IPS DF 4.7 (cell line): ENCODE measurements around the gene GLRX.
"Not testable (repeated sequence)": the region's sequence is repeated elsewhere in the genome, so short reads cannot be mapped to it uniquely, and the experiment has no call there.

Experiments
- DNase-seq: peaks from one replicate; pipeline ENCODE4 v3.0.0-alpha.2; 2013; ENCODE audit warnings: low spot score; ENCODE audit errors: extremely low read depth

GLRX gene

DNA sequence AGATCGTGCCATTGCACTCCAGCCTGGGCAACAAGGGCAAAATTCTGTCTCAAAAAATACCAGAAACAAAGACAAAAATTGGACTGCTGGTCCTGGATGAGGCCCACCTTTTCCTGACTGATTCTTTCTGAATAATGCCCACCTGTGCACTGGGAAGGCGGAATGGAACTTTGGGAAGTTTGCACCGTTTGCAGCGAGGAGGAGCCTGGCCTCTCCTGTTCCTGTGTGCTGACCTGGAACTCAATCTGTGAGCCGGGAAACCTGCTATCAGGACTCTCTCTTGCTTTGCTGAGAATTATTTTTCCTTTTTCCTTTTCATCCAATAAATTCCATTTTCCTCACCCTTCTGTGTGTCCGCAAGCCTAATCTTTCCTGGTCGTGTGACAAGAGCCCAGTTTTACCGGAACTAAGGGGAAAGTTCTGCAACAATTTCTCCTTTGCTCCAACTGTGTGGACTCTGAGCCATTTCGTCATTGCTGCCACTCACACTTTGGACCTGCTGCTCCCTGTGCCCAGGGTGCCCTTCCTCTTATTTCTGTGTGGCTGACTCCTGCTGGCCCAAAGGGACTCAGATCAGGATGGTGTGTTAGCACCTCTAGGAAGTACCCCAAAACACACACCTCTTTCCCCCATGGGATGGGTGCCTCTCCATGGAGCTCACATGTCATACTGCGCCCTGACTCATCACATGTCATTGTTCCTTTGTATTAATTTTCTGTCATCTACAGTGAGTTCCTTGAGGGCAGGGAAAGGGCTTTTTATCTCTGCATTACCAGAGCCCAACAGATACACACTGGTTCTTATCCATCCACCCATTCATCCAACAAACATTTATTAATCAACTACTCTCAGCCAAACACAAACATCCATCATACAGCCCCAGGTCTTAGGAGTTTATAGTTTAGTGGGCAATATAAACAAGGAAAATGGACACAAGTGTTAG is 4.7 kb upstream of the GLRX start:
- no peak for DNase-seq

DNA sequence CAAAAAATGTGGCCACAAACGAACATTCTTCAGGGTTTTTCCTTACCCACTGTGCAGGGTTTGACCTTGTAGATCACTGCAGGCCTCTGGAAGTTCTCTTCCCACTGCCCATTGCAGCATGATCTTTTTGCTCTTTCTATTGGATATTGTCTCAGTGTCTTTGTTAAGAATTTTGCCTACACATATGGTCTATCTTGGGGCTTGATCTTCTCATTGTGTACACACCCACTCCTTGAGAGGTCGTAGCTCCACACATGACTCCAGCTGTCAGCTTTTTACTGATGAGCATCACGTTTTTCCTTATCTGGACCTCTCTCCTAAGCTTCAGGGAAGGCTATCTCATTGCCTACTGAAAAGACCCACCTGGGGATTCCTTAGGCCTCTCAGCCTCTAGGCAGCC is 3.0 kb upstream of the GLRX start:
- DNase-seq, result no peak

DNA sequence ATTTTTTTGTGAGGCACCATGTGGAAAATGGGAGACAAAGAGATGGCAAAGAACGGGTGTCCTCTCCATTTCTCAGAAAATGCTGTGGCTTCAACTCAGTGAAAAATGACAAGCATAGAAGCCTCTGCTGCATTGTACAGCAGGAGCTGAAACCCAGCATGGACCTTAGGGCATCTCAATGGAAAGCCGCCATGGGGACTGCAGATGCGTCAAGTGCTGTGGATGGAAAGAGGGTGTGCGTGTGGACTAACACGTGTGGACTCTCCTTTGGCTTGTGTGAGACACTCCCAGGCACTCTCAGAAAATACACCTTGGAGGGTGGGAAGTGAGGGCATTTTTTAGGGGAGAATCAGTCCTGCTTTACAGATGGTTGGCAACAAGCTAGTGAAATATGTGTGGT is 2.2 kb upstream of the GLRX start:
- no peak for DNase-seq

DNA sequence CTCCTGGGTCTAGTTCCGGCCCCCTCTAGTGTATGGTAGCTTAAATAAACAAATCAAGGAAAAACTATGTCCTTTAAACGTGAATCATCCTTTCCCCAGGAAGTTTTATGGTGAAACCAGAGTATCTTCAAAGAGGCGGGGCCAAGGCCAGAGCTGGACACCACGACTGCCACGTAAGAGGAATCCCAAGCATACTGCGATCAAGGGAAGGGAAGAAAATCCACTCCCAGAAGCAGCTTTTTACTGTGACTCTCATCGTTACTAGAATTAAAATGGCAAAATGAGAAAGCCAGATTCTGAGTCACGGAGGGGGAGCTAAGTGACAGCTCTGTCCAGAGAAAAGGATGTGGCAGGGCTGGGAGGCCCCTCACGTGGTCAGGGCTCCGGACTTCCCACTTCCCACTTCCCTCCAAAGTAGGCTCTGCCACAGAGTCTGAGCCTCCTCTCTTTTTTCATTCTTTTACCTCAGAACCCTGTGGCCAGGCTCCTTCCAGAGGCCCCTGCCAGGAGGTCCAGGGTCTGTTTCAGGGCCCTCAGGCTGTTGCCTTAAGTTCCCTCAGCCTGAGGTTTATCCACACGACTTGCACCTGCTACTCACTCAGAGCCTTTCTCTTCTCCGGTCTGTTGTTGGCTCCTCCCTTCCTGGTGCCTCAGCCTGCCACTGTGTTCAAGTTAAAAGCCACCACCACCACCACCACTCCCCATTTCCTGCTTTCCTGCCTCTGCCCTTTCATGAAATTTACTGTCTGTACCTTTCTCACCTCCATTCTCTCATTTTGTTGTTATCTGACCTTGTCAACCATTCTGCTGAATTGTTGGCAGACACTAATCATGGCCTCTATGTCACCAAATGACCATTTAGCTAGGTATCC is 1.4 kb upstream of the GLRX start:
- no peak for DNase-seq

DNA sequence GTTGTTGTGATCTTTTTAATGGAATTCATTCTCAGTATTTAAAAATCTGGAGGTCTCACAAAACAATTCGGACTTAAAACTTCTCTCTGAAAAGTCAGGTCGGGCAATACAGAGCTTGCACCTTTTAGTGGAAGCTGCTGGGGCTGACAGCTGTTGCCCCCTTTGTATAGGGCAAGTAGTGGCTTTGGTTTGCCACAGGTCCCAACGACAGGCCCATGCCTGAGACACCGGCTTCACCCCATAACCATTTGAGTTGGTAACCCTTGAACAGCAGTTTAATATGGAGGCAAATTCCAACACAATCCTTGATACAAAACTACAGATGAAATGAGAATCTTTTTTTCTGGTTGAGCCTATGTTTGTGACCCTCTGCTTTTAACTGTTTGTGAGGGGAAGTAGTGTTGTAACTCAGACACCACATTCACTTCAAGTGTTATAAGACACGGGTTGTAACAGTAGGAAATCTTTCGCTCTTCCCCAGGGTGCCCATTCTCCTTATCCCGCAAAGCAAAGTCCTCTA is 752 bp upstream of the GLRX start:
- DNase-seq, result no peak

DNA sequence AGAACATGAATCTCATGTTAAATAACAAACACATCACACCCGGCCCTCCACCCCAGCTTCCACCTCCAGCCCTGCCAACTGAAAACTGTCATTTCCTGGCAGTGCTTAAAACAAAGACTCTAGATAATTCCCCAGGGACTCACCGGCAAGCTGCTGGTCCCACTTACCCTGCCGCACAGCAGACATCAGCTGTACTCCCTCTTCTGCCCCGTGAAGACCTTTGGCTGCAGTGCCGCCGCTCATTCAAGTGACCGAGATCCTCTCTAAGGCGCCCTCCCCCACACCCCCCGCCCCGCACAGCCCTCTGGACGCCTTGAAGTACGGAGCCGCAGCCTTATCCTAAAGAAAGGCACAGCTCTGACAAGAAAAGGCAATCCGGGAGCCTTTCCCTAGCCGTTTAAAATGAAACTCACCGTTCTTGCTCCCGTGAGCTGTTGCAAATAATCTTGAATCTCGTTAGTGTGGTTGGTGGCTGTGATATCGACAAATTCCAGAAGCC is 434 bp downstream of the GLRX start:
- DNase-seq, result no peak

DNA sequence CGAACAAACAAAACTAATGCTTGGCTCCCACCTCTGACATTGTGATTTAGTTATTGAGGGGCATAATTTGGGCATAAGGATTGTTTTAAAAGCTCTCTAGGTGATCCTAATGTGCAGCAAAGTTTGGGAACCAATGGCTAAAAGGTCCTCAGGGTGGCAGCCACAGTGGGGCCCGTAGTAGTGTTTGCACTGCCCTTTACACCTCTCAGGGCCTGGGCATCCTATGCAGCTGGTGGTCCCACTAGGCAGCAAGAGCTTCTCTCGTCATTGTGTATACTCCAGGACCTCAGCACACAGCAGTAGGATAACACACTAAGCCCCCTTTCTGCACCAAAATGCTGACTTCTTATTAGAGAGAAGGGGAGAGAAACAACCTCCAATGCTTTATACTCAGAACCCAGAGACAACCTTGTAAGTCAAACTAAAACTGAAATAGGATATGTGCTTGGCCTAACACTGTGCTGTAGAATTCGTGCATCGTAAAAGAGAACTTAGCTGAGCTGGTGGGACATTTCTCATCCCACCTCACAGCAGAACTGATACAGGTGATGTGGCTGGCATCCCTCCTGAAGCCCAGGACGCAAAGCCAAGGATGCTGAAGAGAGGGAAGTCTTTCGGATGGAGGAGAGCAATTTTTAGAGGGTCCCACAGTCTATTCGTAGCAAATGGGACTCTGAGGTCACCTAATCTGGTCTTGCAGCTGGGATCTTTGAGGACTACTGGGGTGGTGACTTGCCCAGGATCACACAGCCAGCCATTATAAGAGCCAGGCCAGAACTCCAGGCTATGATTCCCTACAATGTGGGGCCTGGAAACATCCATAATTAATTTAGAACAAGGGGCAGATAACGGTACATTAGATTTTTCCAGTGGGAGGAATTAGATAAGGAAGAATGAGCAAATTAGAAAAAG is 1.2 kb downstream of the GLRX start:
- DNase-seq, result no peak

DNA sequence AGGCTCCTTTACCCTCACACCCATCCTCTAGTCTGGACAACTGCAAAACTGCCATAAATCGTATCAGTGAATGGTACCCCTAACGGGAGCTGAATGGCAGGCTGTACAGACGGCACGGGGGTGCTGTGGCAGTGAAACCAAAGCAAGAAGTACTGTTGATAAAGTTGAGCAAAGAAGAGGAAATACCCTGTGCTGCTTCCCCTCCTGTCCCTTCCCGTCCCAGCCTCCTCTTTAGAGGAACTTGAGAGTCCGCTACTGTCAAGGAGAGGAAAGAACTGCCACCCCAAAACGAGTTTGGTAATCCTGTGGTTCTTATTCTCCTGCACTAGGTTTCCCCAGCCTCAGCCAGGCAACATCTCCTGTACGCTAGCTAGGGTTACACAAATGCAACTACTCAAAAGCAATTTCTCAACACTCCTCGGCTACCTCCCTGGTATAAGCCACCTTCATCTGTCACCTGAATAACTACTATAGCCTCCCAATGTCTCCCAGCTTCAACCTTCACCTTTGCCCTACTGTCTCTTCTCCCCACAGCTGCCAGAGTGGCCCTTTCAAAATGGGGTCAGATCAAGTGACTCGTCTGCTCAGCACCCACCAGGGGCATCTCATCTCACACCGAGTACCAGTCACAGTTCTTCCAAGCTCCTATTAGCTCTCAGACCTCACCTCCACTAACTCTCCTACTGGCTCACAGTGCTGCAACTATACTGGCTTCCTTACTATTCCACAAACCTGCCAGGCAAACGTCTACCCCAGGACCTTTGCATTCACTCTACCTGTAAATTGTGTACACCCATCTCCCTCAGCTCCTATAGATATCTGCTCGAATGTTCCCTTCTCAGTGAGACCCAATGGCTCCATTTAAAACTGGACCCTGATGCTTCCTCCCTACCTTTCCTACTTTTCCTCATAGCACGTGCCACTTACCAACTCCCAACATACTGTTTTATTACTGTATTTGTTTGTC is 4.1 kb downstream of the GLRX start:
- DNase-seq, result no peak

DNA sequence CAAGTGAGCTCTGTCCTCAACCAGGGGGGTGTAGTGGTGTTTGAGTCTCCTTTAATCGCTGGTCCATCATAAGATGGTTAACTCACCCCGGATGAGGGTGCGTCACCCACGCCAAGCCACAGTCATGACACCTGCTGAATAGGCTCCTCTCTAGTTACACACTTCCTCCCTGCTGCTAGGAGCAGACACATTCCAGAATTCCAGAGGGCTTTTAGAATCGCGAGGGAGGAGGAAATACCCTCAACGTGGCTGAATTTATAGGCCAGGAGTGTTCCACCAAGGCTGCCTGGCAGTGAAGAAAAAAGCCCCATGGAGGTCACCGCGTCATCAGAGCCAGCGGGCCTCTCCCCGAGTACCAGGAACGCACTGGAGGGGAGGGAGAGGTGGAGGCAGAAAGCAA is 5.1 kb downstream of the GLRX start:
- no peak for DNase-seq

DNA sequence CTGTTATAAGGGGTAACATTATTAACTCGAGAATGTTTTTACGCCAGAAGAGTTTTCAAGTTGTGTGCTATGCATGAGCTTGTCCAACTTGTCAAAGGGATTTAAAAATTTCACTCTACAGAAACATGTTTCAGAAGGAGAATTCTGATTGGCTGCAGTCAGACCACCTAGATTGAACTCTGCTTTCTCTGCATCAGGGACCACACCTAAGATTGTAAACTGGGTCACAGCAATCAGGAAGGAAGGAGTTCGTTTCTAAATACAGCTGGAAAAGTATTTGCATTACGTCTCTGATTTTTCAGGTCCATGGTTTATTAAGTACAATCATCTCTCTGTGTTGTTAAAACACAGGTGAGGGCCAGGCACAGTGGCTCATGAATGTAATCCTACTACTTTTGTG is 5.8 kb downstream of the GLRX start:
- no peak for DNase-seq

DNA sequence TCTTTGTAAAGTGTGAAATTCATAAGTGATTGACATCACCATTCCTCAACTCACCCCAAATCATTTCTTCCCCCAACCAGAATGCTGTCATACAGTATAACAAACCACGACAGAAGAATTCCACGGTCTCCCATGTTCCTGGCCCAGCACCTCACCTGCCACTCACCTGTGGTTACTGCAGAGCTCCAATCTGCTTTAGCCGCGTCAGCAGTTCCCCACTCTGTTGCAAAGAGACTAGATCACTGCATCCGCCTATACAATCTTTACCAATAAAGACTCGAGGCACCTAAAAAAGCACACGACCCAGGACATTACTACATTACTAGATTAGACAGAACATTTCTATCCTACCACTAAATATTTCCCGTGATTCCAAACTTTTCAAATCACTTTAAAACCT is 6.2 kb downstream of the GLRX start:
- DNase-seq, result no peak

DNA sequence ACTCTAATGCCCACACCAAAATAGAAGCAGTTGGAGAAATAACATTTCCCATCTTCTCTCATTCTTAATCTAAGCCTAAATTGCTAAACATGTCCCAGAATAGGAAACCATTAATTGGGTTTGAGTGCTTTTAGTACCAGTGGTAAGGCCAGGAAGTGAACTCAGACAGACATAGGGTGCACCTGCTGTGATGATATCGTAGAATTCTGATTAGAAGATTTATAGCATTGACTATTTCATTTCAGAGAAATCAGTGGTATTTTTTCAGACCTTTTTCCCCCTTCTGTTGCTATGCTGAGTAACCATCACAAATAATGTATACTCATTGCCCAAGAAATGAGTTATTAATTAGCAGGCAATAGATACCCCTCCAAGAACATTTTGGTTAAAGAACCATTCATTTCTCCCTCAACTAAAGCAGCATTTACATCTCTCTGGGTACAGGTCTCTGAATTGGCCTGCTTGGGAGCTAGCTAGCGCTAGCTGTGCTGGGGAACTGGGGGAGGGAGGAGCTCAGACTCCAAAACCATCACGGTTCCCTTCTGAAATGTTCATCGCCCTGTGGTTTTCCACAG is 7.3 kb downstream of the GLRX start:
- no peak for DNase-seq

DNA sequence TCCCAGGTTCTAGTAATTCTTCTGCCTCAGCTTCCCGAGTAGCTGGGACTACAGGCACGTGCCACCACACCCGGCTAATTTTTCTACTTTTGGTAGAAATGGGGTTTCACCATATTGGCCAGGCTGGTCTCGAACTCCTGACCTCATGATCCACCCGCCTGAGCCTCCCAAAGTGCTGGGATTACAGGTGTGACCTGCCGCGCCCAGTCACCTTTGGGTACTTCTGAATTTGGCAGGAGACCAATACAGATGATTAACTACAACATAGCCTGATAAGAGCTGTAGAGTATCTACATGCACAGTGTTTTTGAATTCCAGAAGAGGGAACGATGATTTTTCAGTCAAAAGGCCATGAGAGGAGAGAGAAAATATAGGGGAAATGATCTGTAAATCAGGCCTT is 9.5 kb downstream of the GLRX start:
- not testable (repeated sequence) for DNase-seq

DNA sequence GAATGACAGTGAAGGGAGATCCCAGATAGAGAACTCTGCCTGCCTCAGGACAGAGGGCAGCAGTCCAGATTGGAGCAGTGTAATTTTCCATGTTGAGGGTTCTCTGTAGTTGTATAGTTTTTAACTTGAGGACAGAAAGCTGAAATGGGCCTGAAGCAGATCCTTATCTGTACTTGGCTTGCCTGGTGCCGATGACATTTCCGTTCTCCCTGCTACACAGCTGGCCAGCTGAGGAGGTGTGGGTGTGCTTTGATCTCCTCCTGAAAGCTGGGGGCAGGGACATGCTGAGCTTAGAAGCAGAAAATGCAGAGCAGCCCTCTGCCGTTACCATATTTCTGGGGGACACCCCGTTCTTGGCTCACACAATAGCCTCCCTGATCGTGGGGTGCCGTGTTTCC is 10.5 kb downstream of the GLRX start:
- DNase-seq, result no peak

DNA sequence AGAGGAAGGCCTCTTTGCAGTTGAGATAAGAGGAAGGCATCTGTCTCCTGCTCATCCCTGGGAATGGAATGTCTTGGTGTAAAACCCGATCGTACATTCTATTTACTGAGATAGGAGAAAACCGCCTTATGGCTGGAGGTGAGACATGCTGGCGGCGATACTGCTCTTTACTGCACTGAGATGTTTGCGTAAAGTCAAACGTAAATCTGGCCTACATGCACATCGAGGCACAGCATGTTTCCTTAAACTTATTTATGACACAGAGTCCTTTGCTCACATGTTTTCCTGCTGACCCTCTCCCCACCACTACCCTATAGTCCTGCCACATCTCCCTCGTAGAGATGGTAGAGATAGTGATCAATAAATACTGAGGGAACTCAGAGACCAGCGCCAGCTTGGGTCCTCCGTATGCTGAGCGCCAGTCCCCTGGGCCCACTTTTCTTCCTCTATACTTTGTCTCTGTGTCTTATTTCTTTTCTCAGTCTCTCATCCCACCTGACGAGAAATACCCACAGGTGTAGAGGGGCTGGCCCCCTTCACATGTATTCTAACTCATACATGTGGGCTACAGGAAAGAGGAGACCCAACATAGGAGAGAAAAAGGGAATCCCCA is 11.0 kb downstream of the GLRX start:
- DNase-seq, result not testable (repeated sequence)

DNA sequence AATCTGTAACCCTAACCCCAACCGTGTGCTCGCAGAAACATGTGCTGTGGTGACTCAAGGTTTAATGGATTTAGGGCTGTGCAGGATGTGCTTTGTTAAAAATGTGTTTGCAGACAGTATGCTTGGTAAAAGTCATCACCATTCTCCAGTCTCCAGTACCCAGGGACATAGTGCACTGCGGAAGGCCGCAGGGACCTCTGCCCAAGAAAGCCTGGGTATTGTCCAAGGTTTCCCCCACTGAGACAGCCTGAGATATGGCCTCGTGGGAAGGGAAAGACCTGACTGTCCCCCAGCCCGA is 11.5 kb downstream of the GLRX start:
- not testable (repeated sequence) for DNase-seq

DNA sequence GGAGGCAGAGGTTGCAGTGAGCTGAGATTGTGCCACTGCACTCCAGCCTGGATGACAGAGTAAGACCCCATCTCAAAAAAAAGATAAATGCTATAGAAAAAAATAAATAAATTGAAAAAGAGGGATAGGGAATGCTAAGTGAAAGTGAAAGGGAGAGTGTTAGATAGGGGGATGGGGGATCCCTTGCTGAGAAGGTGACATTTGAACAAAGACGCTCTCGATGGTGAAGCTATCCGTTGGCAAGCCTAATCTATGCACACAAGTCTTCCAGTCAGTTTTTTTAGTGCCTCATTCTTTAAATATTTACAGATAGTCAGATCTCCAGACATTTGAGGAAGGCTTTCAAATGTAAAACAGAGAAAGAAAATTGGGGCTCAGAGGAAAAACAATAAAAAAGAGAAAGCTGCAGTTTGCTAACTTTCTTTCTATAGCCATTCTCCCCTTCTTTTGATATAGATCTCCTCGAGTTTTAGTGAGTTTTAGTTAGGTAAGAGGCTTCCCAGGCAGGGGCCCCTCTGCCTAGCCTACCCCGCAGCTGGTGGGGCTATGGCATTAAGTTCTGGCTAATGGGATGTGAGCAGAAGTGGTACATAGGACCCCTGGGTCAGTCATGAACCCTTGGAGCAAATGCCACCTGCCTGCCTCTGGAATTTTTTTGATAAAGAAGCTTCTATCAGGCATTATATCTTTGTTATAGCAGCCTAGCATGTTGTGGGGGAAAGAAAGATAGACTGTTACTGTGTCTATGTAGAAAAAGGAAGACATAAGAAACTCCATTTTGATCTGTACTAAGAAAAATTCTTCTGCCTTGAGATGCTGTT is 12.0 kb downstream of the GLRX start:
- DNase-seq, result no peak

DNA sequence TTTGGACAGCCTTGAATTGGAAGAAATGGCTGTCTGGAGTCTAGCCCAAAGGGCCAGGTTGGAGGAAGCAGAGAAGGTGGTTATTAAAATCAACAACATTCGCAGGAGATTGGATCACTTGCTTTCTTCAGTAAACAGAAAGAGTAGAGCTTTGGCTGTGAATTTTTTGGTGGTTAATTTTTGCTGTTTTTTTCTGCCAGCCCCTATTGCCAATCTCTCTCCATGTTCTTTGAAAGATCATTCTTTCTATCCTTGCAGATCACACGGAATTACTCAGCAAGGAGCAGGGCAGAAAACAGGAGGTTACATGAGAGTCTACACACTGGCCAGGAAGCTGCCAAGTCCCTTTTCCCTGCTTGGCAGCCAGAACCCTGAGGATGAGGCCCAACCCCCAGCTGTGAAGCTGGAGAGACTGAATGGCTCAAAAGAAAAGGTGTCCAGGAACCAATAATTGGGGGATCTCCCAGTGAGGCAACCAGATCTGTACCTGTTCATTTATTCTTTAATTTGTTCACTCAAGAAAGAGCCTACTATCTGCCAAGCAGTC is 13.0 kb downstream of the GLRX start:
- DNase-seq, result no peak
